Tibial nerve (tissue), 4 donors: ENCODE data around the gene MEGF10. TPM values are rescaled to one million over a fixed set of nuclear protein-coding genes. Genes with fewer than 3 reads are reported as not detected.

Experiments used
- DNase-seq, 2 donors: peaks; one replicate each; pipeline ENCODE4 v3.0.0-alpha.2; 2019; ENCODE audit warnings: low spot score in 2 of 2
- H3K27ac ChIP-seq, 4 donors: fragments of 200-600 bp; sonication (generic) in 3 of 4; one replicate each; pipeline ENCODE4 v1.5.1; 2017 to 2019; ENCODE audit warnings: mild to moderate bottlenecking in 1 of 4
- H3K27me3 ChIP-seq, 2 donors: fragments of 200-600 bp; sonication (generic) in 1 of 2; one replicate each; pipeline versions ENCODE4 v1.5.1 to v1.6.0; 2017 to 2019
- H3K36me3 ChIP-seq, 3 donors: fragments of 200-600 bp; sonication (generic); one replicate each; pipeline ENCODE4 v1.5.1; 2018 to 2019
- H3K4me1 ChIP-seq, 4 donors: fragments of 200-600 bp; sonication (generic) in 3 of 4; one replicate each; pipeline ENCODE4 v1.5.1; 2017 to 2019
- H3K4me3 ChIP-seq, 4 donors: fragments of 200-600 bp; sonication (generic) in 3 of 4; one replicate each; pipeline ENCODE4 v1.5.1; 2017 to 2019; ENCODE audit warnings: mild to moderate bottlenecking in 1 of 4, moderate library complexity in 1 of 4
- H3K9me3 ChIP-seq, 4 donors: fragments of 200-600 bp; sonication (generic) in 3 of 4; one replicate each; pipeline ENCODE4 v1.5.1; 2017 to 2019
- EP300 ChIP-seq, 2 donors: sonication (generic); formaldehyde crosslinking; IDR thresholded peaks; one replicate each; pipeline ENCODE4 v1.6.1; 2017; ENCODE audit warnings: antibody characterized with exemption in 2 of 2, mild to moderate bottlenecking in 1 of 2
- POLR2A ChIP-seq, 2 donors: fragments of 450-650 bp; IDR thresholded peaks; one replicate each; pipeline ENCODE4 v1.6.1; 2017; ENCODE audit warnings: antibody characterized with exemption in 2 of 2, mild to moderate bottlenecking in 2 of 2, moderate library complexity in 2 of 2
- WGBS, 2 donors: methylation state at CpG; one replicate each; pipeline ENCODE4 v1.1.5; 2018; 5-methylcytosine and 5-hydroxymethylcytosine counted together
- total RNA-seq, 4 donors: library from RNA; depleted of rRNA; stranded (reverse); fragments of >200 nt; gene quantifications; one replicate each; pipeline ENCODE4 v1.1.0, GENCODE V29; 2016
- TF ChIP-seq, protein P1 (sequence below), 5 experiments: fragments of 200-600 bp in 3 of 5; fragments of 450-650 bp in 2 of 5; sonication (generic) in 3 of 5; IDR thresholded peaks; one replicate each; pipeline ENCODE4 v1.5.1; 2016 to 2019; ENCODE audit warnings: antibody characterized with exemption in 5 of 5, mild to moderate bottlenecking in 3 of 5, moderate library complexity in 2 of 5

MEGF10 gene
- 1 to 10 TPM in 2 of 4 donors, under 1 TPM in 2; 0.30 to 3.3 (median 1.3) TPM for total RNA-seq

DNA sequence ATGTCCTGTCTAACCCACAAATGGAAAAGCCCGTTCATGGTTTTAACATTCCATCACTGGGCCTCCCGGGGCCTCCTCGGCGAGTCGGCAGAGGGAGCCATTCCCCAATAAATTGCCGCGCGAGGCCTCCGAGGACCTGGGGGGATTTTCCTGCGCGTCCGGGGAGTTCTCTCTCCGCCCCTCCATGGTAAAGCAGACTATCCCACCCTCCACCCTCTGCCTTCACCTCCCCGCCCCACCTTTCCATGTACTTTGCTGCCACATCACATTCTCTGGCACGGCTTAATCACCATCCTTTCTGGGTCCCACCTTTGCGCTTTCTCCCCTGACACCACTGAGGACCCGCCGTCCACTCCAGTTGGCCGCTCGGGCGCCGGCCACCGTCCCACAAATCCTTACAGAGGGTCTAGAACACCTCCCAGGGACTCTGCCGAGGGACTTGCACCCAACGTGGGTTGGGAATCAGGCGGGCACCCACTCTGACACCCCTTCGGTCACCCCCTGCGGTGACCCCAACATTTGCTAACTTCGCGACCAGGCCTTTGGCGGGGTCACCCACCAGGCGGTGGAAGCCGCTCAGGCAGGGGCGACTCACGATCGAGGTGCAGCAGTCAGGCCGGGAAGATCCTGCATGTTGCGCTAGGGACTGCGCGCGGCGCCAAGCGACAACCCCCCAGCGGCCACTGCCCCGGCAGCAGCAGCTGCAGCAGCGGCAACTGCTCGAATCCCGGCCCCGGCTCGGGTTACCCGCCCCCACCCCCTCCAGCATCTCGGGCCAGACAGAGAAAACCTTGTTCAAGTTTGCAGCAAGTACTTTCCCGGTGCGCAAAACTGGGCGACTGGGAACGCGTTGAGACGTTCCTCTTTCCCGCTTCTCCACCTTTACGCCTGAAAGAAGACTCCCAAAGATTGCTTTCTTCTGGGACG lies at the start of gene MEGF10:
MEGF10 (plus strand) TSS at position 778 of the 927 bp plus-strand sequence. CDS start 40,513 bp downstream, outside the sequence.
- Histone ChIP-seq H3K9me3 (peaks cover 0 to 6% (median 0%) of the 10 kb centered on the region in 4 donors), H3K27me3 (peaks cover 0 to 12% of the 10 kb centered on the region in 2 donors), H3K27ac (peak within 1 kb of the TSS in 2 of 4 donors; percentile 31 to 56), H3K36me3 (no peaks in the 10 kb centered on the region), H3K4me3 (peak within 1 kb of the TSS; percentile 35 to 56 (median 38)), H3K4me1 (peaks cover 0 to 19% (median 0%) of the 10 kb centered on the region in 4 donors)
- WGBS, 2 donors: 1 to 2% methylated on average over 47 to 61 of the region's 61 CpGs
- DNase-seq: peak in 1 of 2 donors; percentile 20
- TF ChIP-seq, protein P1, sequence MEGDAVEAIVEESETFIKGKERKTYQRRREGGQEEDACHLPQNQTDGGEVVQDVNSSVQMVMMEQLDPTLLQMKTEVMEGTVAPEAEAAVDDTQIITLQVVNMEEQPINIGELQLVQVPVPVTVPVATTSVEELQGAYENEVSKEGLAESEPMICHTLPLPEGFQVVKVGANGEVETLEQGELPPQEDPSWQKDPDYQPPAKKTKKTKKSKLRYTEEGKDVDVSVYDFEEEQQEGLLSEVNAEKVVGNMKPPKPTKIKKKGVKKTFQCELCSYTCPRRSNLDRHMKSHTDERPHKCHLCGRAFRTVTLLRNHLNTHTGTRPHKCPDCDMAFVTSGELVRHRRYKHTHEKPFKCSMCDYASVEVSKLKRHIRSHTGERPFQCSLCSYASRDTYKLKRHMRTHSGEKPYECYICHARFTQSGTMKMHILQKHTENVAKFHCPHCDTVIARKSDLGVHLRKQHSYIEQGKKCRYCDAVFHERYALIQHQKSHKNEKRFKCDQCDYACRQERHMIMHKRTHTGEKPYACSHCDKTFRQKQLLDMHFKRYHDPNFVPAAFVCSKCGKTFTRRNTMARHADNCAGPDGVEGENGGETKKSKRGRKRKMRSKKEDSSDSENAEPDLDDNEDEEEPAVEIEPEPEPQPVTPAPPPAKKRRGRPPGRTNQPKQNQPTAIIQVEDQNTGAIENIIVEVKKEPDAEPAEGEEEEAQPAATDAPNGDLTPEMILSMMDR (IDR thresholded peaks at IDR 0.05): peak; percentile 41 to 69 (median 64)
- TF ChIP-seq EP300 (IDR thresholded peaks at IDR 0.05) (no peak), POLR2A (IDR thresholded peaks at IDR 0.05) (no peak)

DNA sequence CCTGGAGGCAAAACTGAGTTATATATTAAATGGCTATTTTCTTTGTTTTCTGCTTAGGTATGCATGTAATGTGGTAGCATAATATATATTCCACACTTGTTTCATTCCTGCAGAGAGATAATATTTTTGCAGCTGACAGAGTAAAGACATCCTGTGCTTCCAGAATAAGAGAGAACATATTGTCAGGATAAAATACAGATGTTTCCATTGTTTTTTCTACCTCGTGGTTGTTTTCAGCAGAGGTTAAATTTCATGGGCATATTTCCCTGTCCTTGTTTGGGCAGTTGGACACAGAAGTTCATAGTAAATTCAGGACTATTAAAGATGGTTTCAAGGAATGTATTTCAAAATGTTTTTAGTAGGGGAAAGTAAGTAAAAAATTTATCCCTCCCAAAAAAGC lies 47.6 kb upstream of the MEGF10 start:
- Histone ChIP-seq H3K27me3 (no peaks in the 10 kb centered on the region), H3K4me1 (no peaks in the 10 kb centered on the region), H3K27ac (no peak overlapping the region), H3K4me3 (no peak overlapping the region), H3K36me3 (no peaks in the 10 kb centered on the region), H3K9me3 (peaks cover 0 to 10% (median under 1%) of the 10 kb centered on the region in 4 donors)
- TF ChIP-seq, protein P1 (IDR thresholded peaks at IDR 0.05): no peak
- TF ChIP-seq POLR2A (IDR thresholded peaks at IDR 0.05) (no peak), EP300 (IDR thresholded peaks at IDR 0.05) (no peak)
- 6 to 11% methylated on average over 1 of the region's 1 CpG for WGBS, 2 donors
- no peak for DNase-seq

DNA sequence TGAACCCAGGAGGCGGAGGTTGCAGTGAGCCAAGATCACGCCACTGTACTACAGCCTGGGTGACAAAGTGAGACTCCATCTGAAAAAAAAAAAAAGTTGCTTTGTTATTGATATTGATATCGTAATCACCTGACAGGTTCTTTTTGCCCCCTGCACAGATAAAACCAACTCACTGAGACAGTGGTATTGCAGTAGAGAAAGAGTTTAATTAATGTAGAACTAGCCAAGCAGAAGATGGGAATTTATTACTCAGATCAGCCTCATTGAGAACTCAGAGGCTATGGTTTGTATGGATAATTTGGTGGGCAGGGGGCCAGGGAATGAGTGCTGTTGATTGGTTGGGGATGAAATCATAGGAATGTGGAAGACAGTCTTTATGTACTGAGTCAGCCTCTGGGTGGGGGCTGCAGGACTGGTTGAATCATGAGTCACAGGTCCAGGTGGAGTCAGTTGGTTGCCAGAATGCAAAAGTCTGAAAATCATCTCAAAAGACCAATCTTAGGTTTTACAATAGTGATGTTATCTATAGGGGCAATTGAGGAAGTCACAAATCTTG lies 35.8 kb upstream of the MEGF10 start:
- TF ChIP-seq, protein P1 (IDR thresholded peaks at IDR 0.05): no peak
- no peak for TF ChIP-seq POLR2A (IDR thresholded peaks at IDR 0.05)
- TF ChIP-seq EP300 (IDR thresholded peaks at IDR 0.05): no peak
- no peak overlapping the region for H3K4me3 ChIP-seq
- no peak for DNase-seq
- no peaks in the 10 kb centered on the region for H3K27me3 ChIP-seq
- no peaks in the 10 kb centered on the region for H3K4me1 ChIP-seq
- 93 to 100% methylated on average over 3 of the region's 3 CpGs for WGBS, 2 donors
- H3K36me3 ChIP-seq: no peaks in the 10 kb centered on the region
- H3K27ac ChIP-seq: no peak overlapping the region
- peaks cover 0 to 20% (median 5%) of the 10 kb centered on the region in 4 donors for H3K9me3 ChIP-seq

DNA sequence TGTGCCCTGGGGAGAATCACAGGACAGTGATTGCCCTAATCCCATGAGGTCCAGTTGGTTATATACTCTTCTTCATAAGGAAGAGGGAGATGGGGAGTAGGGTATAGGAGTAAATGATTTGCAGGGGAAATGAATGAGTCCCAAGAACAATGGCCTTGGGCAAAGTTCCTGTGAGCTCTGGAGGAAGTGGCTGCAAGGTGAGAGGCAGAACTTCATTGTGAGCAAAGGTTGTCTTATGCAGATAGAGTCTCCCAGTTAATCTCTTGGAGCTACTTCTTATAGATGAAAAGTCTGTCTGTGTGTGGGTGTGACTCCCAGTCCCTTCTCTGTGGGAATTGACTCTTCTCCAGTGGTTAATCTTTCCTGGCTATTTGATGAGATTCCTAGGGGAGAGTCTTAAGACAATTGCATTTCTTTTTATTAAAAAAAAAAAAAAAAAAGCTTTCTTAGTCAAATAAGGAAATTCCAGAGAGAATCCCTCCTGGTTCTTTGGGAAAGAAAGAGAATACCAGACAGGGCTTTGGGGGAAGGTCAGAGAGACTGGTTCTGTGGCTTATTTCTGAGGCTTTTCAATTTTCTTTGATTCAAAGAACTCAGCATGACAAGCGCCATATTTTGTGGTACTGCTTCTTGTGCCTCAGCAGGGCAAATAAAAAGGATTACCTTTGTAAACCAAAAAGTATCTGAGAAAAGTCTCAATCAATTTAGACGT lies 33.6 kb upstream of the MEGF10 start:
- Histone ChIP-seq H3K27ac (no peak overlapping the region), H3K27me3 (no peaks in the 10 kb centered on the region), H3K4me1 (no peaks in the 10 kb centered on the region), H3K9me3 (peaks cover 0 to 20% (median 5%) of the 10 kb centered on the region in 4 donors), H3K4me3 (no peak overlapping the region), H3K36me3 (no peaks in the 10 kb centered on the region)
- TF ChIP-seq EP300 (IDR thresholded peaks at IDR 0.05): no peak
- TF ChIP-seq, protein P1 (IDR thresholded peaks at IDR 0.05): no peak
- TF ChIP-seq POLR2A (IDR thresholded peaks at IDR 0.05): no peak
- WGBS, 2 donors: 76 to 93% methylated on average over 2 of the region's 2 CpGs
- no peak for DNase-seq
